H9 (cell line): ENCODE measurements around the gene PISD. TPM values are rescaled to one million over a fixed set of nuclear protein-coding genes. Genes with fewer than 3 reads are reported as not detected.

Experiments used
- DNase-seq: peaks from one replicate; pipeline ENCODE4 v3.0.0-alpha.2; 2017
- H2AFZ ChIP-seq: one replicate; pipeline ENCODE4 v1.6.1; 2013; ENCODE audit warnings: mild to moderate bottlenecking, low read length, control low read depth, moderate library complexity
- H2AK5ac ChIP-seq: 2 replicates; pipeline ENCODE4 v1.6.1; 2013; ENCODE audit warnings: low read length, control low read depth, mixed read lengths; ENCODE audit not compliant: insufficient read length
- H2BK120ac ChIP-seq: one replicate; pipeline ENCODE4 v1.6.1; 2013; ENCODE audit warnings: low read depth, mild to moderate bottlenecking, low read length, control low read depth, inconsistent platforms; ENCODE audit not compliant: poor library complexity, severe bottlenecking
- H2BK12ac ChIP-seq: 2 replicates; pipeline ENCODE4 v1.6.1; 2013; ENCODE audit warnings: low read length, control low read depth, mixed read lengths, low read depth; ENCODE audit not compliant: insufficient read length
- H2BK15ac ChIP-seq: 2 replicates; pipeline ENCODE4 v1.6.1; 2013; ENCODE audit warnings: low read depth, low read length, control low read depth
- H2BK20ac ChIP-seq: one replicate; pipeline ENCODE4 v1.6.1; 2013; ENCODE audit warnings: low read depth, mild to moderate bottlenecking, low read length, control low read depth, inconsistent platforms; ENCODE audit not compliant: poor library complexity, severe bottlenecking
- H2BK5ac ChIP-seq: 2 replicates; pipeline ENCODE4 v1.6.1; 2013; ENCODE audit warnings: low read length, control low read depth, mixed read lengths; ENCODE audit not compliant: insufficient read length
- H3K14ac ChIP-seq: 2 replicates; pipeline ENCODE4 v1.6.1; 2013; ENCODE audit warnings: low read length, control low read depth; ENCODE audit not compliant: insufficient read depth
- H3K18ac ChIP-seq: 2 replicates; pipeline ENCODE4 v1.6.1; 2013; ENCODE audit warnings: low read depth, mild to moderate bottlenecking, mixed read lengths, low read length, control low read depth; ENCODE audit not compliant: insufficient read length
- H3K23ac ChIP-seq: 2 replicates; pipeline ENCODE4 v1.6.1; 2013; ENCODE audit warnings: low read length, control low read depth, mixed read lengths, low read depth; ENCODE audit not compliant: insufficient read length
- H3K23me2 ChIP-seq: 2 replicates; pipeline ENCODE4 v1.6.1; 2013; ENCODE audit warnings: low read depth, mild to moderate bottlenecking, mixed read lengths, low read length, control low read depth; ENCODE audit not compliant: insufficient read length, poor library complexity, severe bottlenecking
- H3K27ac ChIP-seq: 2 replicates; pipeline ENCODE4 v1.5.1; 2013; ENCODE audit warnings: low read length, control low read depth, mixed read lengths, low read depth; ENCODE audit not compliant: insufficient read length
- H3K27me3 ChIP-seq: 2 replicates; pipeline ENCODE4 v1.6.1; 2013; ENCODE audit warnings: low read length, control low read depth, inconsistent platforms; ENCODE audit not compliant: insufficient read depth
- H3K4ac ChIP-seq: 2 replicates; pipeline ENCODE4 v1.6.1; 2013; ENCODE audit warnings: low read depth, mild to moderate bottlenecking, control low read depth, inconsistent platforms, low read length, moderate library complexity
- H3K4me1 ChIP-seq: 2 replicates; pipeline ENCODE4 v1.6.1; 2013; ENCODE audit warnings: low read length, control low read depth, inconsistent platforms; ENCODE audit not compliant: insufficient read depth
- H3K4me2 ChIP-seq: 2 replicates; pipeline ENCODE4 v1.6.1; 2013; ENCODE audit warnings: low read length, control low read depth, mixed read lengths; ENCODE audit not compliant: insufficient read length, insufficient read depth
- H3K56ac ChIP-seq: 2 replicates; pipeline ENCODE4 v1.6.1; 2013; ENCODE audit warnings: low read depth, mild to moderate bottlenecking, mixed read lengths, low read length, control low read depth; ENCODE audit not compliant: insufficient read length
- H3K79me1 ChIP-seq: 2 replicates; pipeline ENCODE4 v1.6.1; 2013; ENCODE audit warnings: low read depth, mild to moderate bottlenecking, moderate library complexity, low read length, control low read depth, inconsistent platforms; ENCODE audit not compliant: insufficient read depth, poor library complexity, severe bottlenecking
- H3K79me2 ChIP-seq: 2 replicates; pipeline ENCODE4 v1.6.1; 2013; ENCODE audit warnings: low read length, control low read depth, inconsistent platforms; ENCODE audit not compliant: insufficient read depth
- H3K9ac ChIP-seq: 2 replicates; pipeline ENCODE4 v1.6.1; 2013; ENCODE audit warnings: low read length, control low read depth, mixed read lengths; ENCODE audit not compliant: insufficient read length; ENCODE audit errors: extremely low read depth
- H3K9me3 ChIP-seq: one replicate; pipeline ENCODE4 v1.6.1; 2013; ENCODE audit warnings: low read depth, low read length, inconsistent platforms; ENCODE audit not compliant: control insufficient read depth
- H3T11ph ChIP-seq: one replicate; pipeline ENCODE4 v1.6.1; 2013; ENCODE audit warnings: mild to moderate bottlenecking, low read length, control low read depth, inconsistent platforms
- H4K20me1 ChIP-seq: one replicate; pipeline ENCODE4 v1.6.1; 2013; ENCODE audit not compliant: control insufficient read depth, insufficient read length, insufficient read depth
- H4K5ac ChIP-seq: 2 replicates; pipeline ENCODE4 v1.6.1; 2013; ENCODE audit warnings: low read depth, mild to moderate bottlenecking, mixed read lengths, low read length, control low read depth; ENCODE audit not compliant: insufficient read length
- H4K8ac ChIP-seq: replicated peaks from 2 replicates; pipeline ENCODE4 v1.6.1; 2013; ENCODE audit warnings: low read length, control low read depth, mixed read lengths, low read depth; ENCODE audit not compliant: insufficient read length
- H4K91ac ChIP-seq: 2 replicates; pipeline ENCODE4 v1.6.1; 2013; ENCODE audit warnings: low read depth, mild to moderate bottlenecking, moderate library complexity, mixed read lengths, low read length, control low read depth; ENCODE audit not compliant: insufficient read length
- H3K27ac Mint-ChIP-seq, 3 experiments: 2 replicates in 2 of 3; 3 replicates in 1 of 3; pipeline ENCODE4 v1.8.0; 2020 to 2021; ENCODE audit warnings: mixed read lengths in 3 of 3, mild to moderate bottlenecking in 1 of 3, moderate library complexity in 1 of 3
- H3K27me3 Mint-ChIP-seq: 2 replicates; pipeline ENCODE4 v1.8.0; 2021; ENCODE audit warnings: low read depth, mild to moderate bottlenecking, moderate library complexity, mixed read lengths
- H3K36me3 Mint-ChIP-seq, 3 experiments: 2 replicates in 2 of 3; 3 replicates in 1 of 3; pipeline ENCODE4 v1.8.0; 2020 to 2021; ENCODE audit warnings: low read depth in 3 of 3, mixed read lengths in 3 of 3; ENCODE audit not compliant: insufficient read depth in 1 of 3
- H3K4me1 Mint-ChIP-seq, 2 experiments: 2 replicates each; pipeline ENCODE4 v1.8.0; 2020; ENCODE audit warnings: mixed read lengths in 2 of 2
- H3K4me3 Mint-ChIP-seq, 2 experiments: 2 replicates in 1 of 2; 3 replicates in 1 of 2; pipeline ENCODE4 v1.8.0; 2020 to 2021; ENCODE audit warnings: mild to moderate bottlenecking in 2 of 2, mixed read lengths in 2 of 2, moderate library complexity in 1 of 2
- H3K9me3 Mint-ChIP-seq, 2 experiments: 2 replicates in 1 of 2; 3 replicates in 1 of 2; pipeline ENCODE4 v1.8.0; 2020; ENCODE audit warnings: mild to moderate bottlenecking in 2 of 2, mixed read lengths in 2 of 2, moderate library complexity in 1 of 2
- WGBS: extraction: QIAGEN DNeasy Blood & Tissue Kit; methylation state at CpG from one replicate; pipeline ENCODE4 v1.1.7; 2013; ENCODE audit warnings: missing lambda C conversion rate, low lambda C conversion rate, mixed read lengths; ENCODE audit not compliant: insufficient read length; ENCODE audit errors: extremely low coverage; 5-methylcytosine and 5-hydroxymethylcytosine counted together
- total RNA-seq: library from RNA; stranded (reverse); gene quantifications from 2 replicates; pipeline ENCODE4 v1.2.1, GENCODE V29; 2021
- TF ChIP-seq, protein P1 (sequence below): fragments of 200-600 bp; sonication (generic); conservative IDR thresholded peaks from 3 replicates; pipeline ENCODE4 v1.8.0; 2021; ENCODE audit warnings: antibody characterized with exemption, mild to moderate bottlenecking

PISD gene
- total RNA-seq, 1 experiment from 2014 or later: 62.0 TPM

DNA sequence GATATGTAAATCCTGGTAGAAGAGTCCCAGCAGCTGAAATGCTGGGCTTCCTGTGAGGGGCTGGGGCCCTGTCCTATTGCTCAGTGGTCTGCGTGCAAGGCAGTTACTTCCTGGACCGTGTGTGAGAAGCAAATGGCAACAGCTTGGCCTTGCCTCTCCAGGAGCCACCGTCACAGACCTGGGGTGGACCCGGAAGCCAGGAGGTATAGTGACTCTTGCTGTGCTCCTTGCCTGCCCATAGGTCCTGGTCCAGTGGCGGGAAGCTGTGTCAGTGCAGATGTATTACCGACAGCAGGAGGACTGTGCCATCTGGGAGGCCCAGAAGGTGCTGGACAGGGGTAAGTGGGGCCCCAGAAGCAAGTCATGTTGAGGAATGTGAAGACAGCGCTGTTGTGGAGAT, 54.3 kb downstream of the PISD start:
- no peak overlapping the region for H3K4ac ChIP-seq
- H3K9me3 Mint-ChIP-seq: no peaks in the 10 kb centered on the region
- no peak overlapping the region for H2AFZ ChIP-seq
- no peaks in the 10 kb centered on the region for H3K27me3 ChIP-seq
- H2BK12ac ChIP-seq: no peak overlapping the region
- H3K79me2 ChIP-seq: no peaks in the 10 kb centered on the region
- peaks cover 4 to 5% of the 10 kb centered on the region in 2 experiments; a peak in 1 of 4 replicates for H3K4me1 Mint-ChIP-seq
- no peak overlapping the region for H2AK5ac ChIP-seq
- H4K20me1 ChIP-seq: no peaks in the 10 kb centered on the region
- H3K18ac ChIP-seq: no peak overlapping the region
- H2BK15ac ChIP-seq: no peak overlapping the region
- H3K27ac ChIP-seq: no peak overlapping the region
- H2BK120ac ChIP-seq: no peak overlapping the region
- no peaks in the 10 kb centered on the region for H3K9me3 ChIP-seq
- H3K4me3 Mint-ChIP-seq: no peak overlapping the region
- WGBS: no CpG with 5 or more reads among the region's 7 CpGs
- no peak overlapping the region for H4K8ac ChIP-seq
- no peak overlapping the region for H2BK20ac ChIP-seq
- H3K23me2 ChIP-seq: no peaks in the 10 kb centered on the region
- TF ChIP-seq, protein P1, sequence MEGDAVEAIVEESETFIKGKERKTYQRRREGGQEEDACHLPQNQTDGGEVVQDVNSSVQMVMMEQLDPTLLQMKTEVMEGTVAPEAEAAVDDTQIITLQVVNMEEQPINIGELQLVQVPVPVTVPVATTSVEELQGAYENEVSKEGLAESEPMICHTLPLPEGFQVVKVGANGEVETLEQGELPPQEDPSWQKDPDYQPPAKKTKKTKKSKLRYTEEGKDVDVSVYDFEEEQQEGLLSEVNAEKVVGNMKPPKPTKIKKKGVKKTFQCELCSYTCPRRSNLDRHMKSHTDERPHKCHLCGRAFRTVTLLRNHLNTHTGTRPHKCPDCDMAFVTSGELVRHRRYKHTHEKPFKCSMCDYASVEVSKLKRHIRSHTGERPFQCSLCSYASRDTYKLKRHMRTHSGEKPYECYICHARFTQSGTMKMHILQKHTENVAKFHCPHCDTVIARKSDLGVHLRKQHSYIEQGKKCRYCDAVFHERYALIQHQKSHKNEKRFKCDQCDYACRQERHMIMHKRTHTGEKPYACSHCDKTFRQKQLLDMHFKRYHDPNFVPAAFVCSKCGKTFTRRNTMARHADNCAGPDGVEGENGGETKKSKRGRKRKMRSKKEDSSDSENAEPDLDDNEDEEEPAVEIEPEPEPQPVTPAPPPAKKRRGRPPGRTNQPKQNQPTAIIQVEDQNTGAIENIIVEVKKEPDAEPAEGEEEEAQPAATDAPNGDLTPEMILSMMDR: no peak
- no peak overlapping the region for H3K4me2 ChIP-seq
- no peak overlapping the region for H3K27ac Mint-ChIP-seq
- H3K27me3 Mint-ChIP-seq: no peaks in the 10 kb centered on the region
- H3K79me1 ChIP-seq: no peaks in the 10 kb centered on the region
- H3K4me1 ChIP-seq: no peaks in the 10 kb centered on the region
- no peak overlapping the region for H3K56ac ChIP-seq
- H3K23ac ChIP-seq: no peak overlapping the region
- no peak overlapping the region for H3T11ph ChIP-seq
- no peak overlapping the region for H4K91ac ChIP-seq
- no peak overlapping the region for H4K5ac ChIP-seq
- no peak overlapping the region for H3K9ac ChIP-seq
- no peak overlapping the region for H3K14ac ChIP-seq
- no peak overlapping the region for H2BK5ac ChIP-seq
- no peak for DNase-seq
- peaks cover 0 to 6% (median 3%) of the 10 kb centered on the region in 3 experiments; a peak in 2 of 7 replicates for H3K36me3 Mint-ChIP-seq
